ENCODE results near the gene ZP2.

ZP2 gene

GRCh38 chr16:21208446-21209230 lies 2.7 kb downstream of the ZP2 start:
- H3K9me3 Mint-ChIP-seq: no peaks in the 10 kb centered on the region
- TF ChIP-seq CTCF (IDR thresholded peaks at IDR 0.05): no peak

DNA sequence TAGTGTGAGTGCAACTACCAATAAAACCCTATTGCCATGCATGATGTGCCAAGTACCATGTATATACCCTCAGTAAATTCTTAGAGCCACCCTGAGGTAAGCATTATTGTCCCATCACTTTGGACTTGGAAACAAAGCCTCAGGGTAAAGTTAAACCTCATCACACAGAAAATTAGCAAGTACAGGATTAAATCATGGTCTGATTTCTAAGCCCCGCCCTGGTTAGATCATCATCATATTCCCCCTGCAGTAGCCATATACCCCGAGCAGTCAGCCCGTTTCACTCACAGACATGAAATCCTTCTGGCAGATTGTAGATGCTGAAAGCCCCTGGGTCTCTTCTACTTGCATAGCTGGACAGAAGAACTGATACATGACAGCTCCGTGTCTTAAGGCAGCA lies 4.8 kb downstream of the ZP2 start:
- Mint-ChIP-seq H3K27me3 (ENCODE audit: low read depth, poor library complexity) (peaks cover 26% of the 10 kb centered on the region), H3K36me3 (ENCODE audit: low read depth) (no peaks in the 10 kb centered on the region), H3K27ac (no peak overlapping the region), H3K9me3 (no peaks in the 10 kb centered on the region), H3K4me1 (peaks cover 20% of the 10 kb centered on the region), H3K4me3 (no peak overlapping the region)
- DNase-seq: no peak
- TF ChIP-seq CTCF (IDR thresholded peaks at IDR 0.05): no peak

More at GRCh38 chr16:21208446-21209230, 2.7 kb downstream of the ZP2 start:
- H3K27ac Mint-ChIP-seq: no peak overlapping the region
- DNase-seq: no peak
- no peak overlapping the region for H3K4me3 Mint-ChIP-seq
- peaks cover 6% of the 10 kb centered on the region for H3K4me1 Mint-ChIP-seq
- H3K27me3 Mint-ChIP-seq (ENCODE audit: low read depth, poor library complexity): peaks cover 20% of the 10 kb centered on the region
- no peaks in the 10 kb centered on the region for H3K36me3 Mint-ChIP-seq (ENCODE audit: low read depth)

GRCh38 chr16:21205303-21205702 lies 6.1 kb downstream of the ZP2 start:
- peaks cover 32% of the 10 kb centered on the region for H3K27me3 Mint-ChIP-seq (ENCODE audit: low read depth, poor library complexity)
- H3K27ac Mint-ChIP-seq: no peak overlapping the region
- H3K4me1 Mint-ChIP-seq: peaks cover 20% of the 10 kb centered on the region
- no peaks in the 10 kb centered on the region for H3K9me3 Mint-ChIP-seq
- TF ChIP-seq CTCF (IDR thresholded peaks at IDR 0.05): no peak
- no peaks in the 10 kb centered on the region for H3K36me3 Mint-ChIP-seq (ENCODE audit: low read depth)
- no peak overlapping the region for H3K4me3 Mint-ChIP-seq
- no peak for DNase-seq

GRCh38 chr16:21203155-21203797 lies 8.1 kb downstream of the ZP2 start:
- TF ChIP-seq CTCF (IDR thresholded peaks at IDR 0.05): no peak
- DNase-seq: no peak
- no peaks in the 10 kb centered on the region for H3K36me3 Mint-ChIP-seq (ENCODE audit: low read depth)
- no peak overlapping the region for H3K4me3 Mint-ChIP-seq
- no peaks in the 10 kb centered on the region for H3K9me3 Mint-ChIP-seq
- H3K27ac Mint-ChIP-seq: no peak overlapping the region
- H3K4me1 Mint-ChIP-seq: peaks cover 20% of the 10 kb centered on the region
- H3K27me3 Mint-ChIP-seq (ENCODE audit: low read depth, poor library complexity): peaks cover 23% of the 10 kb centered on the region

GRCh38 chr16:21199607-21200218 lies 11.7 kb downstream of the ZP2 start:
- no peak overlapping the region for H3K27ac Mint-ChIP-seq
- peaks cover 22% of the 10 kb centered on the region for H3K4me1 Mint-ChIP-seq
- H3K9me3 Mint-ChIP-seq: no peaks in the 10 kb centered on the region
- no peak overlapping the region for H3K4me3 Mint-ChIP-seq
- H3K27me3 Mint-ChIP-seq (ENCODE audit: low read depth, poor library complexity): peaks cover 39% of the 10 kb centered on the region
- no peaks in the 10 kb centered on the region for H3K36me3 Mint-ChIP-seq (ENCODE audit: low read depth)
- no peak for DNase-seq
- no peak for TF ChIP-seq CTCF (IDR thresholded peaks at IDR 0.05)
